ENCODE data around the gene RNF112.

GRCh38 chr17:19380481-19381301 is 30.3 kb upstream of the RNF112 start:
- no peak for TF ChIP-seq POLR2A (IDR thresholded peaks at IDR 0.05)
- no peak for TF ChIP-seq POLR2AphosphoS5 (IDR thresholded peaks at IDR 0.05)
- TF ChIP-seq CTCF (IDR thresholded peaks at IDR 0.05 in 8 of 11, conservative IDR thresholded peaks at IDR 0.05 in 3 of 11): no peak
